ENCODE data around the gene WDR44.
"Not testable (repeated sequence)": the region's sequence is repeated elsewhere in the genome, so short reads cannot be mapped to it uniquely, and the experiment has no call there.

Gene WDR44

GRCh38 chrX:118345464-118346257 lies at the start of gene WDR44:
WDR44 (plus strand) TSS chrX:118346106; CDS start chrX:118346504, 398 bp downstream.
- peak; percentile 95 for DNase-seq (ENCODE audit: low spot score)

GRCh38 chrX:118305827-118306226 lies 40.1 kb upstream of the WDR44 start:
- not testable (repeated sequence) for DNase-seq (ENCODE audit: low spot score)

- DNase-seq (ENCODE audit: low spot score): no peak
These were observed 30.4 kb upstream of the WDR44 start for GRCh38 chrX:118315529-118315928.

GRCh38 chrX:118324588-118324987 lies 21.3 kb upstream of the WDR44 start:
- no peak for DNase-seq (ENCODE audit: low spot score)

- DNase-seq (ENCODE audit: low spot score): no peak
These were observed 20.5 kb upstream of the WDR44 start for GRCh38 chrX:118325453-118325852.

- DNase-seq (ENCODE audit: low spot score): no peak
These were observed 16.7 kb upstream of the WDR44 start for GRCh38 chrX:118329175-118329574.

GRCh38 chrX:118337687-118338086 lies 8.2 kb upstream of the WDR44 start:
- DNase-seq (ENCODE audit: low spot score): no peak

GRCh38 chrX:118338930-118339329 lies 7.0 kb upstream of the WDR44 start:
- no peak for DNase-seq (ENCODE audit: low spot score)

GRCh38 chrX:118345045-118345463 lies 852 bp upstream of the WDR44 start:
- no peak for DNase-seq (ENCODE audit: low spot score)

GRCh38 chrX:118346258-118347094 lies 570 bp downstream of the WDR44 start:
- no peak for DNase-seq (ENCODE audit: low spot score)

GRCh38 chrX:118347131-118347530 lies 1.2 kb downstream of the WDR44 start:
- DNase-seq (ENCODE audit: low spot score): no peak

- DNase-seq (ENCODE audit: low spot score): no peak
These were observed 1.8 kb downstream of the WDR44 start for GRCh38 chrX:118347736-118348135.

- DNase-seq (ENCODE audit: low spot score): no peak
These were observed 2.4 kb downstream of the WDR44 start for GRCh38 chrX:118348186-118348810.

- no peak for DNase-seq (ENCODE audit: low spot score)
These were observed 3.3 kb downstream of the WDR44 start for GRCh38 chrX:118349188-118349587.

GRCh38 chrX:118350221-118350620 lies 4.3 kb downstream of the WDR44 start:
- no peak for DNase-seq (ENCODE audit: low spot score)

GRCh38 chrX:118350706-118351105 lies 4.8 kb downstream of the WDR44 start:
- no peak for DNase-seq (ENCODE audit: low spot score)

- no peak for DNase-seq (ENCODE audit: low spot score)
These were observed 6.7 kb downstream of the WDR44 start for GRCh38 chrX:118352566-118352965.

GRCh38 chrX:118353081-118353850 lies 7.4 kb downstream of the WDR44 start:
- DNase-seq (ENCODE audit: low spot score): no peak

- DNase-seq (ENCODE audit: low spot score): no peak
These were observed 9.5 kb downstream of the WDR44 start for GRCh38 chrX:118355225-118355920.

GRCh38 chrX:118356154-118356701 lies 10.3 kb downstream of the WDR44 start:
- DNase-seq (ENCODE audit: low spot score): peak; percentile 45

Data from pons (tissue), 1 donor.